Epithelial cell of esophagus (primary cell): ENCODE data around the gene IFT57.

Source experiments
- DNase-seq: peaks from one replicate; pipeline ENCODE4 v3.0.0; 2010; ENCODE audit warnings: low read depth
- H3K4me3 ChIP-seq: 2 replicates; pipeline ENCODE4 v1.5.1; 2011; ENCODE audit warnings: mild to moderate bottlenecking, low read length, control low read depth
- TF ChIP-seq, protein P1 (sequence below): IDR thresholded peaks from 2 replicates; pipeline ENCODE4 v1.5.1; 2011; ENCODE audit warnings: low read depth, mild to moderate bottlenecking, low read length, control low read depth, inconsistent platforms; ENCODE audit not compliant: insufficient read depth; ENCODE audit errors: missing control alignments

The IFT57 gene

DNA sequence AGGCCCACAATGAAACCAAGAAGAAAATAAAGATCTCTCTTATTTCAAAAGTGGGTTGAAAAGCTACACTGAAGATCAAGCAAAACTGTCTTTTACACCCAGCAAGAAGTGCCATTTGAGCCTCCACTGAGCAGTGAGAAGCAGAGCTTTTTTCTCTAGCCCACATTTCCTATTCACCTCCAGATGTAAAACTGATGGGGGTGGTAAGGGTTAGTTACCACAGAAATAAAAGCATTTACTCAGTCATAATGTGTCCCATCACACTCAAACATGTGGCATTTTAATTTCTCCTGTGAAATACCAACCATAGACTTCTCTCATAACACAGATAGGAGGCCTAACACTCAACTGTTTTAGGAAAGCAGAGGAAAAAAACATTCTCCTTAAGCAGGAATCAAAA lies 21.0 kb downstream of the IFT57 start:
- no peak for DNase-seq
- TF ChIP-seq, protein P1, sequence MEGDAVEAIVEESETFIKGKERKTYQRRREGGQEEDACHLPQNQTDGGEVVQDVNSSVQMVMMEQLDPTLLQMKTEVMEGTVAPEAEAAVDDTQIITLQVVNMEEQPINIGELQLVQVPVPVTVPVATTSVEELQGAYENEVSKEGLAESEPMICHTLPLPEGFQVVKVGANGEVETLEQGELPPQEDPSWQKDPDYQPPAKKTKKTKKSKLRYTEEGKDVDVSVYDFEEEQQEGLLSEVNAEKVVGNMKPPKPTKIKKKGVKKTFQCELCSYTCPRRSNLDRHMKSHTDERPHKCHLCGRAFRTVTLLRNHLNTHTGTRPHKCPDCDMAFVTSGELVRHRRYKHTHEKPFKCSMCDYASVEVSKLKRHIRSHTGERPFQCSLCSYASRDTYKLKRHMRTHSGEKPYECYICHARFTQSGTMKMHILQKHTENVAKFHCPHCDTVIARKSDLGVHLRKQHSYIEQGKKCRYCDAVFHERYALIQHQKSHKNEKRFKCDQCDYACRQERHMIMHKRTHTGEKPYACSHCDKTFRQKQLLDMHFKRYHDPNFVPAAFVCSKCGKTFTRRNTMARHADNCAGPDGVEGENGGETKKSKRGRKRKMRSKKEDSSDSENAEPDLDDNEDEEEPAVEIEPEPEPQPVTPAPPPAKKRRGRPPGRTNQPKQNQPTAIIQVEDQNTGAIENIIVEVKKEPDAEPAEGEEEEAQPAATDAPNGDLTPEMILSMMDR, result no peak
- no peak overlapping the region for H3K4me3 ChIP-seq

DNA sequence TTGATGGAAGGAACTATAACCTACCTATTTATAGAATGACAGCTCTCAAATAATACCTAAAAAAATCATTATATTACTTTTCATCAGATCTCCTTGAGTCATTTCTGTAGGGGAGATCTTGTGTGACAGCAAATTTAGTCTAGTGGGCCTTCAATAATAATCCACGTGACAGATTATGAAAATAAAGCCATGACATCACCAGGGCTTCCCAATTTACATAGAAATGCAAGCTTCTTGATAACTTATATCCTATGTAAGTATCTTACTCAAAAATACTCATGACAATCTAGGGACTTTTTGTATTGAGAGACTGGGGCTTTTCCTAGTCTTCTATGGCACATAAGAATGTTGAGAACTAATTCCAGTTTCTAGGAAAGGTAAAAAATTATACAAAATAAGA lies 21.6 kb downstream of the IFT57 start:
- H3K4me3 ChIP-seq, result no peak overlapping the region
- TF ChIP-seq, protein P1, result no peak
- no peak for DNase-seq

DNA sequence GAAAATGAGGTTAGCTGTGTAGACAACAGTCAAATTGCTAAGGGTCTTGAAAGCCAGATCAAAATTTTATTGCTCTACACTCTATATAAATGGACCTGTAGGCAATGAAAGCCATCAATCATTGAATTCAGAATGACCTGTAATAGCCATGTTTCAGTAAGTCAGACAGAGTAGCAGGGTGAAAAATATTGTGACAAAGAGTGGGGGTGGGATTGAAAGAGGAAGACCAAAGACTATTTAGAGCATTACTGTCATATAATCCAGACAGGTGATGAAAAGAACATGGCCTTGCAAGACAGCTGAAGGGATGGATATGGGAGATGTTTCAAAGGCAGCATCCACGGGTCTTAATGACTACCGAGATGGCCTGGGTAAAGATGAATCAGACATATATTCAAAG lies 22.2 kb downstream of the IFT57 start:
- TF ChIP-seq, protein P1, result no peak
- no peak for DNase-seq
- H3K4me3 ChIP-seq, result no peak overlapping the region

DNA sequence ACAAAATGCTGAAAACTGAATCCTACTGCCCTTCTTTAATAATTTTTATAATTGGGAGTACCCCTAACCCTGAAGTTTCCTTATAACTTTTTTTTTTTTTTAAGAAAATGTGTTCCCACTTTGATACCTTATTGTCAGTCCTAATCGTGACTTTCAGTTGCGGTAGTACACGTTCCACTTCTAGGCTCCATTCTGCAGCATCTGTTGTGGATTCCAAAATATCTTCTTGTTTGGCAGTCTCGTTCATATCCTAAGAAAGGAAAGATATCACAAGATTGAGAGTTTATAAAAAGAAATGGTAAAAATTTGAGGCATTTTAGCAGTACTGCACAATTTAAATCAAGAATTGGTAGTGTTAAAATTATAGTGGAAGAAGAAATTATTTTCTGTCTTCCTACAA lies 30.8 kb downstream of the IFT57 start:
- TF ChIP-seq, protein P1, result no peak
- no peak for DNase-seq
- H3K4me3 ChIP-seq, result no peak overlapping the region

DNA sequence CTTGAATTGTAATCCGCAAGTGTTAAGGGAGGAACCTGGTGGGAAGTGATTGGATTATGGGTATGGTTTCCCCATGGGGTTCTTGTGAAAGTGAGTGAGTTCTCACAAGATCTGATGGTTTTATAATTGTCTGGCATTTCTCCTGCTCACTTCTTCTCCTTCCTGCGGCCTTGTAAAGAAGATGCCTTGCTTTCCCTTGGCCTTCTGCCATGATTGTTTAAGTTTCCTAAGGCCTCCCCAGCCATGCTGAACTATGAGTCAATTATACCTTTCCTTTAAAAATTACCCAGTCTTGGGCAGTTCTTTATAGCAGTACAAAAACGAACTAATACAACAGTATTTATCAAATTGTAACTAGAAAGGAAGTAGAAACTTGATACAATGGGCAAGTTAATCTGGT lies 31.9 kb downstream of the IFT57 start:
- H3K4me3 ChIP-seq, result no peak overlapping the region
- DNase-seq, result no peak
- TF ChIP-seq, protein P1, result no peak

DNA sequence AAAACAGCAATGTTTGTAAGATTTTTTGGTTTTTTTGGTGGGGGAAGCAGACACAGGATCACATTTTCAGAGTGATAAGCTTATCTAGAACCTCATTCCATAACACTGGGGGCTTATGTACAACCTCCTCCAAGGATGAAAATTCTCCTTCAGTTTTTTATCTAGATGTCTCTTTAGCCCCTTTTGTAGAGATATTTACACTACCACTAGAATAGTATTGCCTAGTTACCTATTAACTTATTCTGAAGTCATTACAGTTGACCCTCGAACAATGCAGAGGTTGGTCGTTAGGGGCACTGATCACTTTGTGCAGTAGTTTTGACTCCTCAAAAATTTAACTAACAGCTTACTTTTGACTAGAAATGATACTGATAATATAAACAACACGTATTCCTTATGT lies 32.8 kb downstream of the IFT57 start:
- DNase-seq, result no peak
- TF ChIP-seq, protein P1, result no peak
- H3K4me3 ChIP-seq, result no peak overlapping the region

DNA sequence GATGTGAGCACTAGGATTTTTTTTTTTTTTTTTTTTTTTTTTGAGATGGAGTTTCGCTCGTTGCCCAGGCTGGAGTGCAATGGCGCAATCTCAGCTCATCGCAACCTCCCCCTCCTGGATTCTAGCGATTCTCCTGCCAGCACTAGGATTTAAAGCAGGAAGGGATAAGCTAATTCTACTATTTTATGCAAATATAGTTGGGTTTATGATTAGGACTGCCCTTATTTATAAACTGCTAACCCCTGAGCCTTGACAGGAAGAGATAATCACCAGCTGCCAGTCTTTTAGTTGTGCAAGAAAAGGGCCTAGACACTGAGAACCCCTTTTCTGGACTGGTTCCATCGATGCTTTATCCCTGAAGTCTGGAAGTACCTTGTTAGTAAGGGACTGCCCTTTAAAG lies 36.7 kb downstream of the IFT57 start:
- no peak for DNase-seq
- no peak overlapping the region for H3K4me3 ChIP-seq
- TF ChIP-seq, protein P1, result no peak
